B cell (primary cell): ENCODE data around the gene HIBADH. TPM values are rescaled to one million over a fixed set of nuclear protein-coding genes. Genes with fewer than 3 reads are reported as not detected.

Source experiments
- ATAC-seq: fragments of 200-7000 bp; cut with Tn5 transposase; one replicate; pipeline ENCODE4 v1.10.0; 2021; ENCODE audit warnings: low read depth, mild to moderate bottlenecking, moderate number of reproducible peaks, moderate library complexity
- CTCF ChIA-PET: fragments of 350-600 bp; sonication (Branson Sonifier 250); formaldehyde crosslinking; loops from one replicate; lab custom pipeline; 2021; ENCODE audit warnings: antibody characterized with exemption, inconsistent platforms; lab: Charles Lee
- POLR2A ChIA-PET: fragments of 350-600 bp; sonication (Branson Sonifier 250); formaldehyde crosslinking; loops from one replicate; lab custom pipeline; 2021; ENCODE audit warnings: antibody characterized with exemption; lab: Charles Lee
- DNase-seq: peaks from one replicate; pipeline ENCODE4 v3.0.0; 2013
- H2AFZ ChIP-seq: 2 replicates; pipeline ENCODE4 v1.6.1; 2012; ENCODE audit warnings: mild to moderate bottlenecking, low read depth, low read length; ENCODE audit not compliant: insufficient read depth, poor library complexity, severe bottlenecking
- H3K27ac ChIP-seq, 2 donors: 1 replicate in 1 of 2; 2 replicates in 1 of 2; pipeline ENCODE4 v1.5.1; 2012 to 2013; ENCODE audit warnings: low read length in 2 of 2, mild to moderate bottlenecking in 2 of 2, moderate library complexity in 1 of 2
- H3K27me3 ChIP-seq, 4 experiments: fragments of 200-600 bp in 1 of 4; sonication (generic) in 1 of 4; replicated peaks in 1 of 4; 1 replicate in 2 of 4; 2 replicates in 2 of 4; pipeline versions ENCODE4 v1.6.1 to v1.7.0; 2013 to 2016; ENCODE audit warnings: low read length in 3 of 4, mild to moderate bottlenecking in 2 of 4, mixed read lengths in 1 of 4, moderate library complexity in 1 of 4; ENCODE audit not compliant: insufficient read depth in 4 of 4, control insufficient read depth in 3 of 4; ENCODE audit errors: control extremely low read depth in 1 of 4
- H3K36me3 ChIP-seq, 2 experiments: replicated peaks in 1 of 2; 1 replicate in 1 of 2; 2 replicates in 1 of 2; pipeline versions ENCODE4 v1.6.1 to v1.7.1; 2013; ENCODE audit warnings: low read length in 1 of 2; ENCODE audit not compliant: insufficient read depth in 2 of 2, control insufficient read depth in 1 of 2; ENCODE audit errors: control extremely low read depth in 1 of 2, extremely low read depth in 1 of 2
- H3K4me1 ChIP-seq, 2 donors: fragments of 200-600 bp in 1 of 2; sonication (generic) in 1 of 2; 1 replicate in 1 of 2; 2 replicates in 1 of 2; pipeline versions ENCODE4 v1.5.1 to v1.6.1; 2013 to 2017; ENCODE audit warnings: low read length in 2 of 2; ENCODE audit not compliant: control insufficient read depth in 2 of 2, insufficient read depth in 2 of 2
- H3K4me2 ChIP-seq: replicated peaks from 2 replicates; pipeline ENCODE3; 2012; ENCODE audit warnings: mild to moderate bottlenecking, low read depth, low read length; ENCODE audit not compliant: poor library complexity, severe bottlenecking
- H3K4me3 ChIP-seq, 5 experiments: fragments of 200-600 bp in 1 of 5; sonication (generic) in 1 of 5; 1 replicate in 3 of 5; 2 replicates in 2 of 5; pipeline versions ENCODE4 v1.5.1 to v1.7.0; 2011 to 2016; ENCODE audit warnings: low read length in 4 of 5, mild to moderate bottlenecking in 4 of 5, low read depth in 2 of 5, control low read depth in 1 of 5, moderate library complexity in 1 of 5; ENCODE audit not compliant: insufficient read depth in 1 of 5; ENCODE audit errors: control extremely low read depth in 1 of 5, extremely low read depth in 1 of 5
- H3K79me2 ChIP-seq: fragments of 200-600 bp; sonication (generic); one replicate; pipeline ENCODE4 v1.6.0; 2016; ENCODE audit warnings: low read length; ENCODE audit not compliant: control insufficient read depth, insufficient read depth
- H3K9ac ChIP-seq: fragments of 200-600 bp; sonication (generic); 2 replicates; pipeline ENCODE4 v1.6.1; 2017; ENCODE audit warnings: mild to moderate bottlenecking, low read length, moderate library complexity
- H3K9me3 ChIP-seq, 3 donors: one replicate each; pipeline versions ENCODE4 v1.6.1 to v1.7.1; 2013; ENCODE audit warnings: low read length in 2 of 3; ENCODE audit not compliant: control insufficient read depth in 2 of 3, insufficient read depth in 1 of 3; ENCODE audit errors: control extremely low read depth in 1 of 3
- H4K20me1 ChIP-seq: 2 replicates; pipeline ENCODE4 v1.6.0; 2012; ENCODE audit warnings: mild to moderate bottlenecking, low read length; ENCODE audit not compliant: insufficient read depth, control insufficient read depth, poor library complexity, severe bottlenecking
- H3K27ac Mint-ChIP-seq: one replicate; pipeline ENCODE4 v1.8.0; 2021; ENCODE audit warnings: mixed read lengths
- H3K27me3 Mint-ChIP-seq: one replicate; pipeline ENCODE4 v1.8.0; 2021; ENCODE audit warnings: mixed read lengths
- H3K4me1 Mint-ChIP-seq: one replicate; pipeline ENCODE4 v1.8.0; 2021; ENCODE audit warnings: mixed read lengths
- H3K4me3 Mint-ChIP-seq: one replicate; pipeline ENCODE4 v1.8.0; 2021; ENCODE audit warnings: mixed read lengths
- H3K9me3 Mint-ChIP-seq: one replicate; pipeline ENCODE4 v1.8.0; 2022; ENCODE audit warnings: mixed read lengths; ENCODE audit not compliant: insufficient read depth
- CTCF ChIP-seq: fragments of 200-600 bp; IDR thresholded peaks from one replicate; pipeline ENCODE4 v1.8.0; 2022; ENCODE audit warnings: antibody characterized with exemption, mild to moderate bottlenecking
- EZH2 ChIP-seq: IDR thresholded peaks from 2 replicates; pipeline ENCODE4 v1.6.1; 2012; ENCODE audit warnings: borderline replicate concordance, low read depth, mild to moderate bottlenecking, moderate library complexity, low read length; ENCODE audit not compliant: insufficient read depth, poor library complexity, severe bottlenecking
- WGBS: methylation state at CpG from one replicate; pipeline ENCODE4 v1.1.5; 2013; ENCODE audit warnings: missing lambda C conversion rate; ENCODE audit not compliant: insufficient coverage; 5-methylcytosine and 5-hydroxymethylcytosine counted together
- intact Hi-C: fragments of 100-400 bp; cut with micrococcal nuclease; formaldehyde crosslinking; loops from one replicate; pipeline ENCODE4 v1.10.0; 2022
- polyA plus RNA-seq: library from polyadenylated mRNA; depleted of rRNA; stranded (reverse); fragments of >200 nt; gene quantifications from 2 replicates; pipeline ENCODE4 v1.2.3, GENCODE V29; 2012
- total RNA-seq, 2 donors: library from RNA; stranded (reverse); fragments of 120-200 nt in 1 of 2; gene quantifications; 1 replicate in 1 of 2; 2 replicates in 1 of 2; pipeline versions ENCODE4 v1.2.3 to v1.2.4, GENCODE V29; 2013 to 2022

The HIBADH gene
- total and polyA plus RNA-seq, 2 donors (not counting 1 experiment from before 2014, with no cell fraction given): 6.9 to 14.1 TPM

DNA sequence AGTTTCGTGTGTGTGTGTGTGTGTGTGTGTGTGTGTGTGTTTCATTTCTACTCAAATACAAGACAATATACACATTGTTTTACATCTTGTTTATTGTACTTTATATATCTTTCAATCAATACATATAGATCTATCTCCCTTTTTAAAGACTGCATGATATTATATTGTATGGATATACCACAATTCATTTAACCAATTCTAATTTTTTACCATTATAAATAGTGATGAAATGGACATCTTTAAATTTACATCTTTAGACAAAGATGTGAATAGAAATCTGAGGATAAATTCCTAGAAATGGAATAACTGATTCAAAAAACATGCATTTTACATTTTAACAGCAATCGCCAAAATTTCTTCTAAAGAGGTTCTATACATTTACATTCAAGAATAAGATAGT, 23.2 kb upstream of the HIBADH start:
- intact Hi-C loops: no loop called here
- CTCF ChIA-PET: no interaction called here

DNA sequence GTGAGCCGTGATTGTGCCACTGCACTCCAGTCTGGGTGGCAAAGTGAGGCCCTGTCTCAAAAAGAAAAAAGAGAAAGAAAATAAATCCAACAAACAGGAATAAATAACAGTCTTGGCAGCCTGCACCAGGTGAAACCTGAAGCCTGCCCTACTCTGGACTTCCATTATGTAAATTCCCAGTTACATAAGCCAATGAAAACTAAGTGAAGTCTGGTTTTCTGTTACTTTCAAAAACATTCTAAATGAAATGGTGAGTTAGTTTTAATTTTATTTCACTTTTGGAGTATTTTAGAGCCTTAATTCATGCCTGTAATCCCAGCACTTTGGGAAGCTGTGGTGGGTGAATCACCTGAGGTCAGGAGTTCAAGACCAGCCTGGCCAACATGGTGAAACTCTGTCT, 22.5 kb upstream of the HIBADH start:
- no peak overlapping the region for H3K4me3 Mint-ChIP-seq
- no peak overlapping the region for H3K4me2 ChIP-seq
- WGBS: no CpG with 5 or more reads among the region's 1 CpG
- no peaks in the 10 kb centered on the region for H3K4me1 Mint-ChIP-seq
- H3K79me2 ChIP-seq: no peaks in the 10 kb centered on the region
- no peaks in the 10 kb centered on the region for H4K20me1 ChIP-seq
- intact Hi-C loops: no loop called here
- ATAC-seq: no peak
- no peak overlapping the region for H3K27ac ChIP-seq
- no peaks in the 10 kb centered on the region for H3K4me1 ChIP-seq
- DNase-seq: no peak
- peaks cover 6% of the 10 kb centered on the region for H3K9me3 Mint-ChIP-seq
- H3K27me3 Mint-ChIP-seq: peaks cover 8% of the 10 kb centered on the region
- H3K9ac ChIP-seq: no peak overlapping the region
- no peaks in the 10 kb centered on the region for H3K36me3 ChIP-seq
- H3K4me3 ChIP-seq: no peak overlapping the region
- H2AFZ ChIP-seq: no peak overlapping the region
- no peaks in the 10 kb centered on the region for H3K9me3 ChIP-seq
- POLR2A ChIA-PET: no interaction called here
- CTCF ChIA-PET: no interaction called here
- no peak overlapping the region for H3K27ac Mint-ChIP-seq
- no peaks in the 10 kb centered on the region for H3K27me3 ChIP-seq
- TF ChIP-seq CTCF (no peak), EZH2 (no peak)

More for the DNA sequence above, 23.2 kb upstream of the HIBADH start:
- Histone ChIP-seq H3K4me3 (no peak overlapping the region), H3K79me2 (no peaks in the 10 kb centered on the region), H4K20me1 (no peaks in the 10 kb centered on the region), H3K27ac (no peak overlapping the region), H2AFZ (no peak overlapping the region), H3K4me1 (no peaks in the 10 kb centered on the region), H3K4me2 (no peak overlapping the region), H3K9ac (no peak overlapping the region), H3K36me3 (no peaks in the 10 kb centered on the region), H3K9me3 (no peaks in the 10 kb centered on the region), H3K27me3 (no peaks in the 10 kb centered on the region)
- ATAC-seq (no peak), DNase-seq (no peak)
- POLR2A ChIA-PET: no interaction called here
- H3K9me3 Mint-ChIP-seq: peaks cover 6% of the 10 kb centered on the region
- TF ChIP-seq CTCF (no peak), EZH2 (no peak)
- no peaks in the 10 kb centered on the region for H3K4me1 Mint-ChIP-seq
- no peak overlapping the region for H3K27ac Mint-ChIP-seq
- no peak overlapping the region for H3K4me3 Mint-ChIP-seq
- peaks cover 8% of the 10 kb centered on the region for H3K27me3 Mint-ChIP-seq
- no CpG with 5 or more reads among the region's 2 CpGs for WGBS
